Astrocyte (in vitro differentiated cells and primary cell): ENCODE data around the gene RALGAPB.

Experiments
- EZH2 ChIP-seq: IDR thresholded peaks from 2 replicates; pipeline ENCODE4 v1.6.1; 2012; ENCODE audit warnings: mild to moderate bottlenecking, low read length, inconsistent platforms; ENCODE audit not compliant: insufficient read depth
- TF ChIP-seq, protein P1 (sequence below): IDR thresholded peaks from 2 replicates; pipeline ENCODE4 v1.5.1; 2011; ENCODE audit warnings: low read depth, mild to moderate bottlenecking, inconsistent platforms, low read length, moderate library complexity; ENCODE audit not compliant: insufficient read depth

DNA sequence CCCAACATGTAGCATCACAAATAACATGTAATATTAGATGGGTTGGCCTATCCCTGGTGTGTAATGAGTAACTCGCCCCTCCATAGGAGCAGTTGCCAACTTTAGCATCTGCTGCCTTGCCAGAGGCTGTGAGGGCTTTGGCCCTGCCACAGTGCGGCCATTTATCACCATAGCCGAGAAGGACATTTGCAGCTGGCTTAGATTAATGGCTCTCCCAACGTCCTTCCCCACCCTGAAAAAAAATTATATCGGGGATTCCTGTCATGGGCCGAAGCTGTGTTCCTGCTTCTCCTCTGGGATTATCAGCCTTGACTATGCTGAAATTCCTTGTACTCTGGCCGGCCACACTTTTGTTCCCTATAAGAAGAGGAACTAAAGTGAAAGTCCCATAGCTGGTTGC, 100.8 kb downstream of the RALGAPB start:
- TF ChIP-seq, protein P1, sequence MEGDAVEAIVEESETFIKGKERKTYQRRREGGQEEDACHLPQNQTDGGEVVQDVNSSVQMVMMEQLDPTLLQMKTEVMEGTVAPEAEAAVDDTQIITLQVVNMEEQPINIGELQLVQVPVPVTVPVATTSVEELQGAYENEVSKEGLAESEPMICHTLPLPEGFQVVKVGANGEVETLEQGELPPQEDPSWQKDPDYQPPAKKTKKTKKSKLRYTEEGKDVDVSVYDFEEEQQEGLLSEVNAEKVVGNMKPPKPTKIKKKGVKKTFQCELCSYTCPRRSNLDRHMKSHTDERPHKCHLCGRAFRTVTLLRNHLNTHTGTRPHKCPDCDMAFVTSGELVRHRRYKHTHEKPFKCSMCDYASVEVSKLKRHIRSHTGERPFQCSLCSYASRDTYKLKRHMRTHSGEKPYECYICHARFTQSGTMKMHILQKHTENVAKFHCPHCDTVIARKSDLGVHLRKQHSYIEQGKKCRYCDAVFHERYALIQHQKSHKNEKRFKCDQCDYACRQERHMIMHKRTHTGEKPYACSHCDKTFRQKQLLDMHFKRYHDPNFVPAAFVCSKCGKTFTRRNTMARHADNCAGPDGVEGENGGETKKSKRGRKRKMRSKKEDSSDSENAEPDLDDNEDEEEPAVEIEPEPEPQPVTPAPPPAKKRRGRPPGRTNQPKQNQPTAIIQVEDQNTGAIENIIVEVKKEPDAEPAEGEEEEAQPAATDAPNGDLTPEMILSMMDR: no peak
- TF ChIP-seq EZH2: no peak
